RKO (cell line): Measurements from ENCODE around the gene SEM1.
"Not testable (repeated sequence)": the region's sequence is repeated elsewhere in the genome, so short reads cannot be mapped to it uniquely, and the experiment has no call there.

Experiments
- DNase-seq: peaks from one replicate; pipeline ENCODE4 v3.0.0-alpha.2; 2016; ENCODE audit warnings: low spot score

The SEM1 gene

DNA sequence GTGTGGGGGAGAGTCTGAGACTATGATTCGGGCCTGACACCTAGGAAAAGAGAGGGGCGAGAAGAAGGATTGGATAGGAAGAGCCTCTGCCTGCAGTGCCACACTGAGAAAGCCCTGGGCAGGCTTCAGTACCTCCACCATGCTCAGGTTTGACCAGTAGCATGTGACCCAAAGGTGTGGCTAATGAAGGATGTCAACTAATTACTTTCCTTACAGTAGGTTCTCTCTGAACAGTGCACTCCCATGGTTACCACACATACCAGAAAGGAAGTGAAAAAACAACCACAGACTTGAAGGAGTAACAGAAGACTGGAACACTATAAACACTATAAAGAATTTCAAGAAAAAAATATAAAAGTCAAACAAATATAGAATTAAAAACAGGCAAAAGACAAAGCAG lies 46.2 kb downstream of the SEM1 start:
- DNase-seq, result no peak

DNA sequence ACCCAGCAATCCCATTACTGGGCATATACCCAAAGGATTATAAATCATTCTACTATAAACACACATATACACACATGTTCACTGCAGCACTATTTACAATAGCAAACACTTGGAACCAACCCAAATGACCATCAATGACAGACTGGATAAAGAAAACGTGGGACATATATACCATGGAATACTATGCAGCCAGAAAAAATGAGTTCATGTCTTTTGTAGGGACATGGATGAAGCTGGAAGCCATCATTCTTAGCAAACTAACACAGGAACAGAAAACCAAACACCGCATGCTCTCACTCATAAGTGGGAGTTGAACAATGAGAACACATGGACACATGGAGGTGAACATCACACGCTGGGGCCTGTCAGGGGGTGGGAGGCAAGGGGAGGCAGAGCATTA lies 47.5 kb downstream of the SEM1 start:
- not testable (repeated sequence) for DNase-seq

DNA sequence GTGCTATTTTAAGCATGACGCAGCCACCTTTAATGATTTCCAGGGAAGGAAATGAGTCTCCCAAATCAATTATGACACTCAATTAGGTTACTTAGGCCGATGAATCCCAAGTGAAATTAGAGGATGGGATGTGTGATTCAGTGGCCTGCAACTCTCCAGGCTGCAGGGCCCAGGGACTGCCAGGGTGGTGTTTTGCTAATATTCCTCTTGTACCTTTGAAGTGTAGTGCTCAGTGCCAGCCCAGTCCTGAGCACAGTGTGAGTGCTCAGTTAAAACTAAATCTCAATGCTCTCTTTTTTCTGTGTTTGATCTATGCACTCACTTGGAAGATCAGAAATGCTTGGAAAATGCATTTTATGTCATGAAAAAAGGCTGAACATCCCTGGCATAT lies 51.6 kb downstream of the SEM1 start:
- DNase-seq, result no peak

DNA sequence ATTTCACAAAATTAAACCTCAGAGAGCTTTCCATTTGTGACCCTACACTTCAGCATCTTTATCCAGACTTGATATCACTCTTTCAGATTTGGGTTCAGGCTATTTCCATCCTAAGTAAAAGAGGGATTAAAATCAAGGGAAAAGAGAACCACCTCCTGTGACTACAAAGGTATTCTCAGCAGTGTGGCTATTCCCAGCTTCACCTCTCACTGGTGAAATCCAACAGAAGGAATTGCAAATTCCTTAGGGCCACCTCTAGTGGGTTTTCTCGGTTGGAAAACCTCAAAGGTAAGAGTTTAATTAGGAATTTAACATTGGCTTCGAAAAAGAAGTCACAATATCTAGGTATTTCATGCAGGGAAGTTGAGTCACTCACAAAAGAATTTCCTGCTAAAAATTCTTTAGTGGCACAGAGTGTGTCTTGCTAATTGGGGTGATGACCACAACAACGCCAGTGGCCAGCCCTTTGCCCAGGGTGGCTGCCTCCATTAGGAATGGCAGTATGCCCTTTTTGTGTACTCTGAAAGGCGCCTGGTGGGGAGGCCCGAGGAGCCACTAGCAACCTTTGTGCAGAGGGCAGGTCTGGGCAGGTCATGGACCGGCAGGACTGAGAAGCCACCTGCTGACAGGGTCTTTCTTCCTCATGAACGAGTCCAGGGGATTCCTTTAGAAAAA lies 52.2 kb downstream of the SEM1 start:
- no peak for DNase-seq

DNA sequence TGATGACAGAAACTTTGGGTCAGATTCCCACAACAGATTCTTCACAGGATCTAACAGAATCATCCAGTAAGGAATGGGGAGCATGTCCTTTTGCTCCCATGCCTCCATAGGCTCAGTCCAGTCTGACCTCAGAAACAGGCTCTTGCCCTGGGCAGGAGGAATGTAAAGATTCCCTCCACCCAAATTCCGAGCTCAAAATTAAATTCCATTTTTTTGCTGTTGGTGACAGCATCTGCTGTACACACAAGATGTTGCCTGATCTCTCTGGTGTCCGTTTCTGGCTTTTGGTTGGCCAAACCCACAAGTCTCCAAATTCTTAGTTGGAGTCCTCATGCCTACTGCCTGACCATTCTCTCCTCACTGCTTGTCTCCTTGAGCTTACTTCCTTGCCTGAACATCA lies 53.7 kb downstream of the SEM1 start:
- no peak for DNase-seq

DNA sequence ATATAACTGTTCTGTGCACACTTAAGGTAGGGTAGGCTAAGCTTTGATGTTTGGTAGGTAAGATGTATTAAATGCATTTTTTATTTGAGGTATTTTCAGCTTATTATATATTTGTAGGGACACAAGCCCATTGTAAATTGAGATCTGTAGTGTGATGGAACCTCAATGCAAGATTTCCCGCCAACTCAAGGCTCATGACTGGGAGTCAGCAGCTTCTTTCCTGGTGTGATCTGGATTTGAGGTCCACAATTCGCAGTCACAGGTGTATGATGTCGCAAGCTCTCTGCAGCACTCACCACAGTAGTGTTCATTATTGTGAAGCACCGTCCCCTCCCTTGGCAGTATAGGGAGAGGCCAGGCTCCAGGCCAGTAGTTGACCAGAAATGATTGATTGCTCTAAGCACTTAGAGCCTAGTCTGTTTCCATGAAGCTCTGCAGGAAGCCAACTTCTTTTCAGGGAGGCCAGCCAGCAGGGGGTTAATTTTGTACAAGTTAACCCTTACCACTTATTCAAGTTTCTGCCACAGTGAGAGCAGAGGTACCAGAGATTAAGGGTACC lies 54.9 kb downstream of the SEM1 start:
- no peak for DNase-seq

DNA sequence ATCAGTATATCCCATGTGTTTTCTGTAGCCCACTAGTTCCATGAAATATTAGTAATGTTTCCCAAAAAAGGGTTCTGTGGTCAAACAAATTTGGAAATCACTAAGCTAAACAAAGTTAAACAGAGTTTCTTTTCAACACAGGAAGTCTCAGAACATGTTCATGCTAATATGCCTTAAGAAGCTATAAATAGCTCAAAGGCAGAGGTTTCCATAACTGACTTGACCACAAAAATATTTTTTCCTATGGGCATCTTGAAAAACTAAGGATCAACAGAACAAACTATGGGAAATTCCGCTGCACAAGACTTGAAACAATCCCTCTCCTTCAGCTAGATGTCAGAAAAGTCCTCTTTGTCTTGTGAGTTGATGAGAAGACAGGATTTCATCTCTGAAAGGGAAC lies 59.7 kb downstream of the SEM1 start:
- DNase-seq, result no peak

DNA sequence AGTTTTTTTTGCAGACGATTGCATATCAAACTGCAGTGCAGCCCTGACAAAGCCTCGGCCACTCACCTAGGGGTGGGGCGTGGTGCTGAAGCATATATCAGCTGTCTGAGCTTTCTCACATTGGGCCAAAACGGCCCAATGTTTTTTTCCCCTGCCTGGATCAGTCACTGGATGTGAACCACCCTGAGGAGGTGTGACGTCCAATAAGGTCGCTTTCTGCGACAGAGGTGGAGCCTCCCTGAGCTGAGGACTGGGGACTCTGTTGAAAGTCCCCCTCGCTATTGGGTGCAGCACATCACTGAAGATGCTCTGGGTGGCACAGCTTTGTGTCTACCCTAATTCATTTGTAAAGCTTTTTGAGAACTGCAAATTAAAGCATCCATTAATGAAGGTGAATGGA lies 60.9 kb downstream of the SEM1 start:
- no peak for DNase-seq

DNA sequence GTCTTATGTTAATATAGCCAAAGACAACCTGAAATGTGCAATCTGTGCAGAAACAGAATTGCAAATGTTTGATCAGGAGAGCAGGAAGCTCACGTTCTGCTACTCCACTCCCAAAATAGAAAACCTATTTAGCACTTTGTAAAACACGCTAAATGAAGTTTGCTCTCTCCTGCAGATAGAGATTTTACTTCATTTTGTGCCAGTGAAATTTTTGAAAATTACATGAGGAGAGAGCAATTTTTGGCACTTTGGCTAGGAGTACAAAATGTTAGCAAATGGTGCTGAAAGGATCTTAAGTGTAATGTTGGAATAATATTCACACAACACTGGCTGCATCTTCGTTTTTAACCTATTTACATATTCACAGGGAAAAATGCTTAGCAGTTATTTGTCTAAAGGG lies 61.9 kb downstream of the SEM1 start:
- DNase-seq, result no peak

DNA sequence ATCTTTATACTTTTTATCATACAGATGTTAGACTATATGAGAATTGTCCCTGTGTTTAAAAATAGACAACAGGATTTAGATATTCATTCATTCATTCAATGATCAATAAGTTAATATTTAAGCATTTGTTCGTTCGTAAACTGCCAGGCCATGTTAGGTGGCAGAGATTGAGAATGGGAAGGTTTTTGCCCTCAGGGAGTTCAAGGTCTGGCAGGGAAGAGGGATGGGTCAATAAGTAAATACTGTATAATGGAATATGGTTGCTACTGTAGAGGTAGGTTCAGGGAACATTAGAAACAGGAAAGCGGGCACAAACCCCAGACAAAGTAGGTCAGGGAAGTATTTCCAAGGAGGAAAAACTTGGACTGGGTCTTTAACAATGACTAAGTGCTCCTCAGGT lies 64.6 kb downstream of the SEM1 start:
- no peak for DNase-seq

DNA sequence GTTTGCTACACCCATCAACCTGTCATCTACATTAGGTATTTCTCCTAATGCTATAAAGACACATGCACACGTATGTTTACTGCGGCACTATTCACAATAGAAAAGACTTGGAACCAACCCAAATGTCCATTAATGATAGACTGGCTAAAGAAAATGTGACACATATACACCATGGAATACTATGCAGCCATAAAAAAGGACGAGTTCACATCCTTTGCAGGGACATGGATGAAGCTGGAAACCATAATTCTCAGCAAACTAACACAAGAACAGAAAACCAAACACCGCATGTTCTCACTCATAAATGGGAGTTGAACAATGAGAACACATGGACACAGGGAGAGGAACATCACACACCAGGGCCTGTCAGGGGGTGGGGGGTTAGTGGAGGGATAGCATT lies 66.2 kb downstream of the SEM1 start:
- DNase-seq, result not testable (repeated sequence)

DNA sequence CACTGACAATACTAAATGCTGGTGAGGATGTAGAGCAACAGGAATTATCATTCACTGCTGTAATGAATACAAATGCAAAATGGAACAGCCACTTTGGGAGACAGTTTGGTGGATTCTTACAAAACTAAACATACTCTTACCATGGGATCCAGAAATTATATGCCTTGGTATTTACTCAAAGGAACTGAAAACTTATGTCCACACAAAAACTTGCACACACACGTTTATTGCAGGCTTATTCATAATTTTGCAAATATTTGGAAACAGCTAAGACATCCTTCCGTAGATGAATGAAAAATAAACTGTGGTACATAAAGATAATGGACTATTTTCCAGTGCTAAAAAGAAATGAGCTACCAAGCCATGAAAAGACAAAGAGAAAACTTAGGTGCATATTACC lies 69.6 kb downstream of the SEM1 start:
- no peak for DNase-seq
